Calu3 (cell line): ENCODE results near the gene BAD. TPM values are rescaled to one million over a fixed set of nuclear protein-coding genes. Genes with fewer than 3 reads are reported as not detected.

Source experiments
- BruUV-seq: library from RNA; stranded (reverse); fragments of 400-500 nt; replicated peaks from 2 replicates; lab custom pipeline; 2021; lab: Mats Ljungman, UMichigan
- CTCF ChIA-PET: fragments of 300-600 bp; sonication (Branson Sonifier 250); formaldehyde crosslinking; loops from one replicate; lab custom pipeline; 2022; ENCODE audit warnings: antibody characterized with exemption; lab: Charles Lee
- DNase-seq: peaks from one replicate; pipeline ENCODE4 v3.0.0; 2022
- H3K27ac Mint-ChIP-seq: one replicate; pipeline ENCODE4 v1.8.0; 2022; ENCODE audit warnings: mixed read lengths; ENCODE audit not compliant: unreplicated experiment
- H3K27me3 Mint-ChIP-seq: one replicate; pipeline ENCODE4 v1.8.0; 2022; ENCODE audit warnings: mixed read lengths; ENCODE audit not compliant: unreplicated experiment
- H3K36me3 Mint-ChIP-seq: one replicate; pipeline ENCODE4 v1.8.0; 2022; ENCODE audit warnings: mild to moderate bottlenecking, moderate library complexity, mixed read lengths; ENCODE audit not compliant: insufficient read depth, unreplicated experiment
- H3K4me1 Mint-ChIP-seq: one replicate; pipeline ENCODE4 v1.8.0; 2022; ENCODE audit warnings: mild to moderate bottlenecking, low read depth, mixed read lengths; ENCODE audit not compliant: unreplicated experiment
- H3K4me3 Mint-ChIP-seq: one replicate; pipeline ENCODE4 v1.8.0; 2022; ENCODE audit warnings: mild to moderate bottlenecking, low read depth, moderate library complexity, mixed read lengths; ENCODE audit not compliant: unreplicated experiment
- H3K9me3 Mint-ChIP-seq: one replicate; pipeline ENCODE4 v1.8.0; 2022; ENCODE audit warnings: low read depth, mixed read lengths; ENCODE audit not compliant: unreplicated experiment
- CTCF ChIP-seq: fragments of 200-600 bp; IDR thresholded peaks from one replicate; pipeline ENCODE4 v1.8.0; 2022; ENCODE audit warnings: antibody characterized with exemption; ENCODE audit not compliant: unreplicated experiment
- intact Hi-C: fragments of 100-400 bp; cut with micrococcal nuclease; formaldehyde crosslinking; loops from one replicate; pipeline ENCODE4 v1.10.0; 2022; ENCODE audit not compliant: unreplicated experiment
- total RNA-seq: library from RNA; stranded (reverse); gene quantifications from 2 replicates; pipeline ENCODE4 v1.2.3, GENCODE V29; 2022

The BAD gene
- total RNA-seq, 1 experiment from 2014 or later: 30.2 TPM

- Mint-ChIP-seq H3K36me3 (peaks cover 58% of the 10 kb centered on the region), H3K27me3 (no peaks in the 10 kb centered on the region), H3K9me3 (no peaks in the 10 kb centered on the region), H3K27ac (peak overlapping the region; percentile 97), H3K4me1 (peaks cover 18% of the 10 kb centered on the region), H3K4me3 (peak overlapping the region; percentile 94)
- no peak for DNase-seq
- BruUV-seq: no TSS peak
- intact Hi-C loops: no loop called here
- CTCF ChIA-PET: interaction anchor here (0.5 to 1.4 kb wide), 6 partner anchors 8 to 87 kb away, joined by 3 to 8 read pairs (median 4); partner anchors contain the start of gene FKBP2
- TF ChIP-seq CTCF: no peak
Measured at GRCh38 chr11:64268025-64268892, 16.2 kb downstream of the BAD start.

- H3K27ac Mint-ChIP-seq: no peak overlapping the region
- no peaks in the 10 kb centered on the region for H3K27me3 Mint-ChIP-seq
- no peak for DNase-seq
- intact Hi-C loops: no loop called here
- H3K4me1 Mint-ChIP-seq: peaks cover 18% of the 10 kb centered on the region
- no TSS peak for BruUV-seq
- H3K4me3 Mint-ChIP-seq: no peak overlapping the region
- peaks cover 61% of the 10 kb centered on the region for H3K36me3 Mint-ChIP-seq
- no peaks in the 10 kb centered on the region for H3K9me3 Mint-ChIP-seq
- TF ChIP-seq CTCF: no peak
- CTCF ChIA-PET: interaction anchor here (0.7 kb wide), 1 partner anchor 17 kb away, joined by 8 read pairs; no protein-coding TSS in a partner anchor
Measured at GRCh38 chr11:64267207-64267945, 17.1 kb downstream of the BAD start.

- Mint-ChIP-seq H3K27me3 (no peaks in the 10 kb centered on the region), H3K36me3 (peaks cover 59% of the 10 kb centered on the region), H3K9me3 (no peaks in the 10 kb centered on the region), H3K4me1 (peaks cover 18% of the 10 kb centered on the region), H3K4me3 (no peak overlapping the region), H3K27ac (no peak overlapping the region)
- intact Hi-C loops: no loop called here
- CTCF ChIA-PET: no interaction called here
- TF ChIP-seq CTCF: no peak
- BruUV-seq: no TSS peak
- no peak for DNase-seq
Measured at GRCh38 chr11:64266339-64266738, 18.1 kb downstream of the BAD start.

- no peak for DNase-seq
- Mint-ChIP-seq H3K27ac (peak overlapping the region; percentile 21), H3K9me3 (no peaks in the 10 kb centered on the region), H3K4me1 (peaks cover 18% of the 10 kb centered on the region), H3K36me3 (peaks cover 50% of the 10 kb centered on the region), H3K27me3 (no peaks in the 10 kb centered on the region), H3K4me3 (no peak overlapping the region)
- BruUV-seq: no TSS peak
- CTCF ChIA-PET: interaction anchor here (0.6 kb wide), 1 partner anchor 20 kb away, joined by 4 read pairs; no protein-coding TSS in a partner anchor
- no peak for TF ChIP-seq CTCF
- intact Hi-C loops: no loop called here
Measured at GRCh38 chr11:64265176-64266160, 19.0 kb downstream of the BAD start.
